Stimulated activated CD8-positive, alpha-beta memory T cell treated with anti-CD3 and anti-CD28 coated beads, Interleukin-2, amount 100 ng/mL, for 1 hour (primary cell): ENCODE results near the gene ZFYVE27.

ENCODE experiments used
- DNase-seq, 2 donors: peaks; one replicate each; pipeline ENCODE4 v3.0.0-alpha.2; 2020; ENCODE audit warnings: low read depth in 2 of 2

ZFYVE27 gene

GRCh38 chr10:97748116-97748515 is 11.2 kb downstream of the ZFYVE27 start:
- DNase-seq = no peak

- no peak for DNase-seq
Measured at GRCh38 chr10:97752956-97753355, 16.0 kb downstream of the ZFYVE27 start.

GRCh38 chr10:97754726-97755125 is 17.8 kb downstream of the ZFYVE27 start:
- DNase-seq = no peak

GRCh38 chr10:97755718-97756117 is 18.8 kb downstream of the ZFYVE27 start:
- DNase-seq = no peak

- no peak for DNase-seq
Measured at GRCh38 chr10:97757471-97757870, 20.5 kb downstream of the ZFYVE27 start.

- DNase-seq = peak in 1 of 2 donors; percentile 28
Measured at GRCh38 chr10:97759158-97759887, 22.4 kb downstream of the ZFYVE27 start.

- no peak for DNase-seq
Measured at GRCh38 chr10:97759946-97760345, 23.0 kb downstream of the ZFYVE27 start.

- no peak for DNase-seq
Measured at GRCh38 chr10:97760461-97761257, 23.7 kb downstream of the ZFYVE27 start.

- DNase-seq = no peak
Measured at GRCh38 chr10:97761331-97761865, 24.5 kb downstream of the ZFYVE27 start.

- DNase-seq = no peak
Measured at GRCh38 chr10:97762056-97762455, 25.1 kb downstream of the ZFYVE27 start.

- DNase-seq = no peak
Measured at GRCh38 chr10:97762816-97763215, 25.9 kb downstream of the ZFYVE27 start.

- DNase-seq = no peak
Measured at GRCh38 chr10:97763411-97763810, 26.5 kb downstream of the ZFYVE27 start.

GRCh38 chr10:97763947-97764346 is 27.0 kb downstream of the ZFYVE27 start:
- no peak for DNase-seq

GRCh38 chr10:97764519-97764931 is 27.6 kb downstream of the ZFYVE27 start:
- no peak for DNase-seq

- no peak for DNase-seq
Measured at GRCh38 chr10:97765201-97765600, 28.3 kb downstream of the ZFYVE27 start.

- DNase-seq = no peak
Measured at GRCh38 chr10:97766106-97766810, 29.3 kb downstream of the ZFYVE27 start.

- DNase-seq = no peak
Measured at GRCh38 chr10:97766996-97767924, 30.3 kb downstream of the ZFYVE27 start.

GRCh38 chr10:97768322-97769315 is 31.7 kb downstream of the ZFYVE27 start:
- no peak for DNase-seq

GRCh38 chr10:97770255-97770654 is 33.3 kb downstream of the ZFYVE27 start:
- no peak for DNase-seq
